NCI-H2029 treated with DMSO at 0.1 percent for 48 hours (cell line): Measurements from ENCODE around the gene VDR.
"Not testable (repeated sequence)": the region's sequence is repeated elsewhere in the genome, so short reads cannot be mapped to it uniquely, and the experiment has no call there.

Experiments
- DNase-seq: peaks from one replicate; lab custom pipeline; 2025; lab: John Stamatoyannopoulos, UW

Gene VDR

GRCh38 chr12:47846294-47846996, 58.3 kb downstream of the VDR start:
- DNase-seq, result peak; percentile 39

- no peak for DNase-seq
Measured at GRCh38 chr12:47845081-47845480, 59.7 kb downstream of the VDR start.

GRCh38 chr12:47844264-47845019, 60.4 kb downstream of the VDR start:
- peak; percentile 33 for DNase-seq

GRCh38 chr12:47843226-47843980, 61.4 kb downstream of the VDR start:
- no peak for DNase-seq

- DNase-seq, result not testable (repeated sequence)
Measured at GRCh38 chr12:47842543-47842942, 62.3 kb downstream of the VDR start.

- no peak for DNase-seq
Measured at GRCh38 chr12:47841910-47842309, 62.9 kb downstream of the VDR start.

- no peak for DNase-seq
Measured at GRCh38 chr12:47841501-47841900, 63.3 kb downstream of the VDR start.

- DNase-seq, result no peak
Measured at GRCh38 chr12:47840571-47840970, 64.2 kb downstream of the VDR start.

- no peak for DNase-seq
Measured at GRCh38 chr12:47839214-47839876, 65.4 kb downstream of the VDR start.

- DNase-seq, result no peak
Measured at GRCh38 chr12:47838286-47838931, 66.4 kb downstream of the VDR start.

- DNase-seq, result peak; percentile 33
Measured at GRCh38 chr12:47837190-47838171, 67.3 kb downstream of the VDR start.

- no peak for DNase-seq
Measured at GRCh38 chr12:47835831-47836155, 69.0 kb downstream of the VDR start.

GRCh38 chr12:47835006-47835830, 69.6 kb downstream of the VDR start:
- DNase-seq, result no peak

GRCh38 chr12:47834199-47834903, 70.4 kb downstream of the VDR start:
- DNase-seq, result no peak

- DNase-seq, result no peak
Measured at GRCh38 chr12:47833591-47834012, 71.2 kb downstream of the VDR start.

GRCh38 chr12:47832263-47832933, 72.4 kb downstream of the VDR start:
- DNase-seq, result no peak

- no peak for DNase-seq
Measured at GRCh38 chr12:47829584-47829983, 75.2 kb downstream of the VDR start.

- no peak for DNase-seq
Measured at GRCh38 chr12:47828976-47829482, 75.8 kb downstream of the VDR start.
